K562 (cell line): ENCODE measurements around the gene IL26. TPM values are rescaled to one million over a fixed set of nuclear protein-coding genes. Genes with fewer than 3 reads are reported as not detected.

ENCODE experiments used
- ARID1B ChIP-seq: fragments of 450-650 bp; IDR thresholded peaks from 2 replicates; pipeline ENCODE4 v1.6.1; 2016; ENCODE audit warnings: antibody characterized with exemption, mild to moderate bottlenecking, inconsistent platforms
- ASH1L ChIP-seq: fragments of 450-650 bp; IDR thresholded peaks from 2 replicates; pipeline ENCODE4 v1.6.1; 2018; ENCODE audit warnings: borderline replicate concordance, mild to moderate bottlenecking, low read depth; ENCODE audit not compliant: partially characterized antibody
- BRD9 ChIP-seq: fragments of 450-650 bp; IDR thresholded peaks from 2 replicates; pipeline ENCODE4 v1.6.1; 2018; ENCODE audit warnings: low read depth; ENCODE audit not compliant: partially characterized antibody
- C11orf30 ChIP-seq: fragments of 450-650 bp; IDR thresholded peaks from 2 replicates; pipeline ENCODE4 v1.6.1; 2016; ENCODE audit warnings: low read depth, mild to moderate bottlenecking
- CBX2 ChIP-seq: fragments of 200-600 bp; sonication (generic); IDR thresholded peaks from one replicate; pipeline ENCODE4 v1.6.1; 2012; ENCODE audit warnings: mild to moderate bottlenecking, low read length, inconsistent platforms; ENCODE audit not compliant: insufficient read depth, poor library complexity, severe bottlenecking
- CEBPB ChIP-seq: fragments of 450-650 bp; IDR thresholded peaks from 2 replicates; pipeline ENCODE4 v1.6.1; 2016; ENCODE audit warnings: missing genetic modification characterization, missing compliant biosample characterization
- CREM ChIP-seq: IDR thresholded peaks from 2 replicates; pipeline ENCODE4 v1.6.1; 2014; ENCODE audit warnings: antibody characterized with exemption, low read depth
- GATA2 ChIP-seq: sonication (generic); formaldehyde crosslinking; IDR thresholded peaks from 2 replicates; pipeline ENCODE4 v1.4.0; 2020; ENCODE audit warnings: mild to moderate bottlenecking, missing genetic modification reagents
- GTF2A2 ChIP-seq: IDR thresholded peaks from 2 replicates; pipeline ENCODE4 v1.6.1; 2016; ENCODE audit warnings: mild to moderate bottlenecking, missing genetic modification characterization, missing compliant biosample characterization
- HDAC2 ChIP-seq: fragments of 450-650 bp; IDR thresholded peaks from 2 replicates; pipeline ENCODE4 v1.6.1; 2016; ENCODE audit warnings: mild to moderate bottlenecking
- HLTF ChIP-seq: fragments of 450-650 bp; IDR thresholded peaks from 2 replicates; pipeline ENCODE4 v1.6.1; 2016
- MAZ ChIP-seq, 2 experiments: fragments of 450-650 bp in 1 of 2; sonication (generic) in 1 of 2; formaldehyde crosslinking; IDR thresholded peaks in 1 of 2; conservative IDR thresholded peaks in 1 of 2; 2 replicates each; pipeline versions ENCODE4 v1.4.0 to v1.5.0; 2020; ENCODE audit warnings: mild to moderate bottlenecking in 1 of 2, missing genetic modification reagents in 1 of 2
- MYC ChIP-seq, 2 experiments: fragments of 250-450 bp in 1 of 2; sonication (Bioruptor Pico) in 1 of 2; IDR thresholded peaks; 2 replicates each; pipeline versions ENCODE4 v1.5.1 to v1.6.1; 2012 to 2021; ENCODE audit warnings: low read depth in 2 of 2, borderline replicate concordance in 1 of 2, improper control_type of control experiment in 1 of 2, low read length in 1 of 2, mild to moderate bottlenecking in 1 of 2, moderate library complexity in 1 of 2
- NEUROD1 ChIP-seq: fragments of 150-350 bp; IDR thresholded peaks from 2 replicates; pipeline ENCODE4 v1.6.1; 2014; ENCODE audit warnings: borderline replicate concordance, low read length, low read depth; ENCODE audit not compliant: partially characterized antibody
- NONO ChIP-seq, 2 experiments: fragments of 200-400 bp in 1 of 2; fragments of 450-650 bp in 1 of 2; formaldehyde crosslinking in 1 of 2; IDR thresholded peaks; 2 replicates each; pipeline ENCODE4 v1.6.1; 2017; ENCODE audit warnings: low read depth in 2 of 2, mild to moderate bottlenecking in 2 of 2, moderate library complexity in 2 of 2, low read length in 1 of 2
- PTBP1 ChIP-seq: fragments of 200-400 bp; formaldehyde crosslinking; IDR thresholded peaks from 2 replicates; pipeline ENCODE4 v1.6.1; 2017; ENCODE audit warnings: low read depth, low read length
- RERE ChIP-seq: sonication (generic); formaldehyde crosslinking; IDR thresholded peaks from 2 replicates; pipeline ENCODE4 v1.8.0; 2023; ENCODE audit warnings: missing genetic modification reagents, mild to moderate bottlenecking, borderline replicate concordance
- SNIP1 ChIP-seq: fragments of 450-650 bp; IDR thresholded peaks from 2 replicates; pipeline ENCODE4 v1.7.1; 2017; ENCODE audit warnings: low read depth, mild to moderate bottlenecking
- UBTF ChIP-seq, 2 experiments: IDR thresholded peaks; 2 replicates each; pipeline ENCODE4 v1.6.1; 2012; ENCODE audit warnings: improper control_type of control experiment in 2 of 2, low read depth in 2 of 2, low read length in 2 of 2, borderline replicate concordance in 1 of 2
- ZNF316 ChIP-seq: fragments of 450-650 bp; IDR thresholded peaks from 2 replicates; pipeline ENCODE4 v1.6.1; 2016
- ZNF57 ChIP-seq: fragments of 450-650 bp; formaldehyde crosslinking; IDR thresholded peaks from 2 replicates; pipeline ENCODE4 v1.4.0; 2020; ENCODE audit warnings: mild to moderate bottlenecking, moderate library complexity
- polyA plus RNA-seq, 8 experiments: library from polyadenylated mRNA; depleted of rRNA in 4 of 8; stranded (reverse) in 5 of 8; unstranded in 3 of 8; fragments of >200 nt; fragmentation: Nextera tagmentation in 2 of 8; fragmentation: Illumina TruSeq in 1 of 8; extraction: Ambion mirVana in 2 of 8; extraction: Trizol in 1 of 8; gene quantifications; 2 replicates each; pipeline versions ENCODE4 v1.2.1 to v1.2.3, GENCODE V29; 2011 to 2014; ENCODE audit warnings: inconsistent platforms in 1 of 8, missing spikeins in 1 of 8
- total RNA-seq, 7 experiments: library from RNA; depleted of rRNA in 6 of 7; stranded (reverse); fragments of >200 nt in 6 of 7; fragmentation: Illumina TruSeq in 2 of 7; extraction: Trizol in 2 of 7; gene quantifications; 2 replicates each; pipeline versions ENCODE4 v1.2.1 to v1.2.3, GENCODE V29; 2011 to 2021; ENCODE audit warnings: low replicate concordance in 1 of 7

Gene IL26
- total and polyA plus RNA-seq, 9 of the 15 experiments (the other 6 are each of a cell fraction or from before 2014, with no cell fraction given), result not detected

GRCh38 chr12:68240079-68240478 lies 14.5 kb upstream of the IL26 start (continued):
- no peak for TF ChIP-seq UBTF (IDR thresholded peaks at IDR 0.05; ENCODE audit: borderline replicate concordance in 1 of 2, low read depth in 2 of 2, low read length in 2 of 2)
- TF ChIP-seq GTF2A2 (tag), result no peak
- no peak for TF ChIP-seq ASH1L
- no peak for TF ChIP-seq CREM
- TF ChIP-seq ZNF316, result no peak
- no peak for TF ChIP-seq PTBP1
- no peak for TF ChIP-seq CEBPB
- no peak for TF ChIP-seq BRD9
- no peak for TF ChIP-seq HDAC2
- 0 out of 2 replicates have a peak, but pooled peaks have one; percentile 5 for TF ChIP-seq C11orf30
- no peak for TF ChIP-seq RERE (CRISPR knock-in tag)
- no peak for TF ChIP-seq NONO (IDR thresholded peaks at IDR 0.05; ENCODE audit: low read depth in 2 of 2, low read length in 1 of 2)
- TF ChIP-seq ARID1B, result peak; percentile 71
- no peak for TF ChIP-seq ZNF57
- no peak for TF ChIP-seq CBX2
- peak; percentile 52 for TF ChIP-seq NEUROD1
- peak; percentile 21; the same call in 1 of the 2 replicates for TF ChIP-seq GATA2 (CRISPR knock-in tag)
- no peak for TF ChIP-seq MAZ (CRISPR knock-in tag; conservative IDR thresholded peaks at IDR 0.05 in 1 of 2, IDR thresholded peaks at IDR 0.05 in 1 of 2)
- no peak for TF ChIP-seq HLTF
- no peak for TF ChIP-seq SNIP1
- 0 out of 2 replicates have a peak, but pooled peaks have one; percentile 26 for TF ChIP-seq MYC (IDR thresholded peaks at IDR 0.05; ENCODE audit: low read depth, low read length)
- no peak for TF ChIP-seq MYC (CRISPR knock-in tag; IDR thresholded peaks at IDR 0.05; ENCODE audit: borderline replicate concordance, low read depth)
